Measurements from ENCODE around the gene RSPO4. TPM values are rescaled to one million over a fixed set of nuclear protein-coding genes. Genes with fewer than 3 reads are reported as not detected.

The RSPO4 gene
- total and polyA plus RNA-seq, 2 donors (not counting 3 experiments of a cell fraction or from before 2014, with no cell fraction given) = not detected

- no peak overlapping the region for H3K9ac ChIP-seq (replicated peaks; ENCODE audit: extremely low read depth, insufficient read depth, low read length)
- H3K4me1 ChIP-seq (ENCODE audit: control insufficient read depth, extremely low read depth, insufficient read depth, low read length) = no peaks in the 10 kb centered on the region
- no TSS peak for BruUV-seq (replicated peaks)
- H3K27me3 ChIP-seq (ENCODE audit: control insufficient read depth in 2 of 2, insufficient read depth in 2 of 2, low read length in 2 of 2) = peaks cover 19 to 30% of the 10 kb centered on the region in 2 experiments
- no peak overlapping the region for H2AFZ ChIP-seq (ENCODE audit: low read depth, low read length)
- no peak overlapping the region for H3K4me2 ChIP-seq (ENCODE audit: insufficient read depth, low read length)
- no peaks in the 10 kb centered on the region for H4K20me1 ChIP-seq (replicated peaks; ENCODE audit: control insufficient read depth, extremely low read depth, insufficient read depth, low read length)
- H3K36me3 ChIP-seq (ENCODE audit: control insufficient read depth in 2 of 2, extremely low read depth in 1 of 2, insufficient read depth in 2 of 2, low read length in 2 of 2) = no peaks in the 10 kb centered on the region
- dilution Hi-C loops (cut with MboI; ENCODE audit: extremely low pct_ligation_motif_present, low sequenced_read_pairs) (no loop called here), intact Hi-C loops (cut with micrococcal nuclease) (no loop called here)
- H3K9me3 ChIP-seq (replicated peaks; ENCODE audit: control insufficient read depth, insufficient read depth, low read length) = no peaks in the 10 kb centered on the region
- CTCF ChIA-PET = interaction anchor here (0.6 kb wide), 1 partner anchor 9 kb away, joined by 3 read pairs; no protein-coding TSS in a partner anchor
- POLR2A ChIA-PET = no interaction called here
- H3K4me3 ChIP-seq (replicated peaks in 1 of 3; ENCODE audit: insufficient read depth in 1 of 3, low read depth in 1 of 3, low read length in 3 of 3) = no peak overlapping the region
- FAIRE-seq (peak; percentile 64), DNase-seq (ENCODE audit: low read depth, low spot score) (peak; percentile 21)
- H3K79me2 ChIP-seq (ENCODE audit: control insufficient read depth, insufficient read depth, low read length) = no peaks in the 10 kb centered on the region
- no peak overlapping the region for H3K27ac ChIP-seq (ENCODE audit: insufficient read depth, low read depth, low read length)
- no peaks in the 10 kb centered on the region for H3K9me1 ChIP-seq (replicated peaks; ENCODE audit: control insufficient read depth, extremely low read depth, insufficient read depth, low read length)
- TF ChIP-seq MAX (IDR thresholded peaks at IDR 0.05; ENCODE audit: insufficient read depth, insufficient read length) (no peak), EZH2 (IDR thresholded peaks at IDR 0.05; ENCODE audit: borderline replicate concordance, low read depth, low read length, severe bottlenecking) (no peak)
Measured at GRCh38 chr20:1005452-1006027, 3.4 kb upstream of the RSPO4 start.

- POLR2A ChIA-PET = no interaction called here
- dilution Hi-C loops (cut with MboI; ENCODE audit: extremely low pct_ligation_motif_present, low sequenced_read_pairs) = no loop called here
Measured at GRCh38 chr20:1003920-1004697, 2.0 kb upstream of the RSPO4 start.

More at GRCh38 chr20:1003920-1004697, 2.0 kb upstream of the RSPO4 start:
- intact Hi-C loops (cut with micrococcal nuclease) = no loop called here
- DNase-seq (ENCODE audit: low read depth, low spot score) (no peak), FAIRE-seq (no peak)
- H3K9ac ChIP-seq (replicated peaks; ENCODE audit: extremely low read depth, insufficient read depth, low read length) = no peak overlapping the region
- no peak overlapping the region for H2AFZ ChIP-seq (ENCODE audit: low read depth, low read length)
- H3K27ac ChIP-seq (ENCODE audit: insufficient read depth, low read depth, low read length) = no peak overlapping the region
- no TSS peak for BruUV-seq (replicated peaks)
- H3K9me1 ChIP-seq (replicated peaks; ENCODE audit: control insufficient read depth, extremely low read depth, insufficient read depth, low read length) = no peaks in the 10 kb centered on the region
- H3K27me3 ChIP-seq (ENCODE audit: control insufficient read depth in 2 of 2, insufficient read depth in 2 of 2, low read length in 2 of 2) = peaks cover 21 to 35% of the 10 kb centered on the region in 2 experiments
- H3K79me2 ChIP-seq (ENCODE audit: control insufficient read depth, insufficient read depth, low read length) = no peaks in the 10 kb centered on the region
- no peaks in the 10 kb centered on the region for H3K4me1 ChIP-seq (ENCODE audit: control insufficient read depth, extremely low read depth, insufficient read depth, low read length)
- no peaks in the 10 kb centered on the region for H3K36me3 ChIP-seq (ENCODE audit: control insufficient read depth in 2 of 2, extremely low read depth in 1 of 2, insufficient read depth in 2 of 2, low read length in 2 of 2)
- TF ChIP-seq MAX (IDR thresholded peaks at IDR 0.05; ENCODE audit: insufficient read depth, insufficient read length) = no peak
- no peak for TF ChIP-seq MYC (IDR thresholded peaks at IDR 0.05; ENCODE audit: low read depth, low read length)
- TF ChIP-seq EZH2 (IDR thresholded peaks at IDR 0.05; ENCODE audit: borderline replicate concordance, low read depth, low read length, severe bottlenecking) = no peak
- TF ChIP-seq FOS (IDR thresholded peaks at IDR 0.05; ENCODE audit: borderline replicate concordance, insufficient read depth, low read length) = no peak
- no peak for TF ChIP-seq GATA2 (IDR thresholded peaks at IDR 0.05; ENCODE audit: insufficient read depth, insufficient read length, low read depth, low read length)
- TF ChIP-seq POLR2A (IDR thresholded peaks at IDR 0.05; ENCODE audit: low read depth, low read length) = no peak
- TF ChIP-seq JUN (IDR thresholded peaks at IDR 0.05; ENCODE audit: borderline replicate concordance, insufficient read depth, insufficient read length, low read depth) = no peak
- no peak for TF ChIP-seq POLR2AphosphoS5 (IDR thresholded peaks at IDR 0.05; ENCODE audit: insufficient read depth, low read depth, low read length)
- TF ChIP-seq CTCF (IDR thresholded peaks at IDR 0.05; ENCODE audit: extremely low read depth in 1 of 2, insufficient read depth in 1 of 2, low read depth in 1 of 2, low read length in 2 of 2) = no peak
- CTCF ChIA-PET = interaction anchor here (0.9 kb wide), 1 partner anchor 46 kb away, joined by 4 read pairs; no protein-coding TSS in a partner anchor
- H3K9me3 ChIP-seq (replicated peaks; ENCODE audit: control insufficient read depth, insufficient read depth, low read length) = no peaks in the 10 kb centered on the region
- no peak overlapping the region for H3K4me2 ChIP-seq (ENCODE audit: insufficient read depth, low read length)
- no peaks in the 10 kb centered on the region for H4K20me1 ChIP-seq (replicated peaks; ENCODE audit: control insufficient read depth, extremely low read depth, insufficient read depth, low read length)
- no peak overlapping the region for H3K4me3 ChIP-seq (replicated peaks in 1 of 3; ENCODE audit: insufficient read depth in 1 of 3, low read depth in 1 of 3, low read length in 3 of 3)
